ENCODE data around the gene FAIM2.
"Not testable (repeated sequence)": the region's sequence is repeated elsewhere in the genome, so short reads cannot be mapped to it uniquely, and the experiment has no call there.

FAIM2 gene

GRCh38 chr12:49871811-49872251 lies 31.9 kb downstream of the FAIM2 start:
- not testable (repeated sequence) for ATAC-seq; H3K9me3 Mint-ChIP-seq; H3K27ac Mint-ChIP-seq; H3K4me3 Mint-ChIP-seq; DNase-seq (ENCODE audit: low spot score in 2 of 2); H3K4me1 Mint-ChIP-seq; H3K36me3 Mint-ChIP-seq

DNA sequence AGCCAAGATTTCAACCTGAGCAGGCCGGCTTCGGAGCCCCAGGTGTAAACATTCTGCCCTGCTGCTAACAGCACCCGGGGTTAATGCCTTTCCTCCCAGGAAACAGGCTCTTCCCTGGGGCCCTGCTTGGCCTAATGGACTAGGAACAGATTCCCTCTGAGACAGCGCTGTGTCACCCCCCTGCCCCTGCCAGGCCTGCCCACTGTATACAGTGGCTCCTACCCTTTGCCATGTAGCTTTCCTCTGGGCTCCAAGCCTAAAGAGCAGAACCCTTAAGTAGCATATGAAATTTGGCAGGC lies 32.5 kb downstream of the FAIM2 start:
- Mint-ChIP-seq H3K4me1 (peaks cover 5% of the 10 kb centered on the region), H3K36me3 (no peaks in the 10 kb centered on the region), H3K9me3 (no peaks in the 10 kb centered on the region), H3K4me3 (no peak overlapping the region), H3K27ac (no peak overlapping the region)
- ATAC-seq (no peak), DNase-seq (ENCODE audit: low spot score in 2 of 2) (no peak)

DNA sequence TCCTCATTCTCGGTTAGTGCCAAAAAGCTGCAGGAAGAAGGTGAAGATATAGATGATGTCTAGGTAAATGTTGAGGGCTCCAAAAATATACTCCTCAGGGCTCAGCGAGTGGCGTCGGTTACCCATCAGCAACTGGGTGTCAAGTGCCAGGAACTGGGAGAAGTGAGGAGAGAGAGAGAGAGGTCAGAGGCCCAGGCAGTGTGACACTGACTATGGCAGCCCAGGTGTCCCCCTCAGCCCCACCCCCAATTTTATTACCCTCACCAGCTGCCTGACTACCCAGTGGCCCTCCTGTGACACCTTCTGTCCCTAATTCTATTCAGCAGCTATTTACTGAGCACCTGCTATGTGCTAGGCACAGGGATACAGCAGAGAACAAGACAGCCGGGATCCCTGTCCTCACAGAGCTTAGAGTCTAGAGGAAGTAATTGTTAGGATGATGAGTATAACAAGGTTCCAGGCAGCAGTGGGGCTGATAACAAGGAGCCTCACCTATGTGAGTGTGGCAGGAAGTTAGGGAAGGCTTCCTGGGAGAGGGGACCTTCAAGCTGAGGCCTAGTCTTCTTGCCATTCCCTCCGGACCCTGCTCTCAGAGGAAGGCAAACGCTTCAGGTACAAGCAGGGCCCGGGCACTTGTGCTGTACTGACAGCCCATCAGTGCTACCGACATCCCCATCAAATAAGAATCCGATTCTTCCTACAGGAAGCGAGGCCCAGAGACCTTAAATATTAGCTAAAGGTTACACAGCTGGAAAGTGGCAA lies 33.0 kb downstream of the FAIM2 start:
- ATAC-seq (no peak), DNase-seq (ENCODE audit: low spot score in 2 of 2) (no peak)
- Mint-ChIP-seq H3K36me3 (no peaks in the 10 kb centered on the region), H3K4me3 (no peak overlapping the region), H3K9me3 (no peaks in the 10 kb centered on the region), H3K27ac (peak overlapping the region; percentile 30), H3K4me1 (peaks cover 5% of the 10 kb centered on the region)

GRCh38 chr12:49869816-49870500 lies 33.7 kb downstream of the FAIM2 start:
- DNase-seq (ENCODE audit: low spot score in 2 of 2) (no peak), ATAC-seq (no peak)
- H3K36me3 Mint-ChIP-seq = no peaks in the 10 kb centered on the region
- no peaks in the 10 kb centered on the region for H3K9me3 Mint-ChIP-seq
- peaks cover 5% of the 10 kb centered on the region for H3K4me1 Mint-ChIP-seq
- H3K4me3 Mint-ChIP-seq = no peak overlapping the region
- H3K27ac Mint-ChIP-seq = peak overlapping the region; percentile 30

DNA sequence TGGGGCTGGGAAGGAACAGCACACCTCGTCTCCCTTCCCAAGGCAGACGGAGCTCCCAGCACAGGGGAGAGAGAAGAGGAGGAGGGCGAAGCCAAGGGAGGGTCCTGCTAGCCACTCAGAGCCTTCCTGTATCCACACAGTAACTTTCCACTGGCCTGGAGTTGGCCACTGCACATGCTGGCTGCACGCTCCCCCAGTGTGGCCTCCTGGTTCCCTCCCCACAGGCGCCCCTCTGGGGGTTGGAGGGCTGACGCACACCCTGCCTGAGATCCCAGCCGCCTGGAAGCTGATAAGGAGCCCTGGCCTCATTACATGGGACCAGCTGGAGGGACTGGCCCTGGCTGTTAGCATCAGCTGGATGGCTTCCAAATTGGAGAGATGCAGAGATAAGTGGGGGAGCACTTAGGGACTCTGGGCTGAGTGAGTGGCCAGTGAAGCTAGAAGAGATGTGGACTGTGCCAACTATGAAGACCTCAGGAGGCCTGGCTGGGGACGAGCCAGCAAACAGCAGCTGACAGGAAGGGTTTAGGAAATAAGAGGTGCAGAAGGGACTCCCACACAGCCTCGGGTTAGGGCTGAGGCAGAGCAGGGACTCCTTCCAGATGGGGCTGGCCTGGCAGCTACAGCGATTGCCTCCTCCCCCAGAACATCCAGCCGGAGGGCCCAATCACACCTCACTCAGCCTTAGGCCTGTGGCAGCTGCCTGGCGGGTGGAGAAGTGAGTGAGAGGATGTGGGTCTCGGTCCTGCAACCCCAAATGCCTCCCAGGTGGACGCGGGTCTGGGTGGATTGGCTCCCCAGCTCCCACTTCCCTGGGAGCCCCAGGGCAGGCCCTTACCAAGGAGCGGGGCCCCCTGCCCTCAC lies 34.5 kb downstream of the FAIM2 start:
- DNase-seq (ENCODE audit: low spot score in 2 of 2) (no peak), ATAC-seq (no peak)
- Mint-ChIP-seq H3K4me3 (no peak overlapping the region), H3K9me3 (no peaks in the 10 kb centered on the region), H3K27ac (no peak overlapping the region), H3K4me1 (peaks cover 5% of the 10 kb centered on the region), H3K36me3 (no peaks in the 10 kb centered on the region)

GRCh38 chr12:49868449-49868848 lies 35.3 kb downstream of the FAIM2 start:
- H3K9me3 Mint-ChIP-seq = no peaks in the 10 kb centered on the region
- H3K27ac Mint-ChIP-seq = no peak overlapping the region
- ATAC-seq (no peak), DNase-seq (ENCODE audit: low spot score in 2 of 2) (no peak)
- H3K4me1 Mint-ChIP-seq = peaks cover 5% of the 10 kb centered on the region
- no peaks in the 10 kb centered on the region for H3K36me3 Mint-ChIP-seq
- H3K4me3 Mint-ChIP-seq = no peak overlapping the region

DNA sequence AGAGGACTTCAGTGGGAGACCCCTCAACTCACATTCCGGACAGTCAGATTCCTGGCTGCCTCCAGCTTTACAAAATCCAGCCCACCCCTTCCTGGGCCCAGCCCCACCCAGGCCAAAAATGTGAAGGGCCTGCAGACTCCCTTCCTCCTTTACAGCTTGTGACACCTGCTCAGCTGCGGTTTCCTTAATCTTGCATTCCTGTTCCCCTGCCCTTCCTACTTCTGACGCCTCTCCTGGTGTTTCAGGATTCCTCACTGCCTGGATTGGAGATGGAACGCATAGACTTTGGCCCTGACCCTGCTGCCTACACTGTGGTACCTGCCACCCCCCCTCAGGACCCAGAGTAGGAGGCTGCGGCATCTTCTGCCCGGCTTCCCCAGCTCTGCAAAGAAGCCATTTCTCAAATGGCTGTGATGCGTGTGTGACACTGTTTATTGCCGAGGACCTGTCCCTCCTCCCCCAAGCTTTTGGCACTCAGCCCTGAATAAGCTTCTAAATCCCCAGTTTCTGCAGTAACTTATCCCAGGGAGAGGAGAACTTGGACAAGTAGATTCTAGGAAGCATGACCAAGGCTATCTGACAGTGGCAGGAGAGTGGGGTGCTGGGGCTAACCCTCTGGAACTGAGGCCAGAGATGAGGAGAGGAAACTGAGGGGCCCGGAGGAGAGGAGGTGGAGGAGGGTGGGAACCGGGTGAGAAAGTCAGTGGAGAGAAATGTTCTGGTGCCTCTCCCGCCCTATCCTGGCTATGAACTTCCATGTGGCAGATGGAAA lies 35.9 kb downstream of the FAIM2 start:
- H3K4me1 Mint-ChIP-seq = peaks cover 5% of the 10 kb centered on the region
- H3K36me3 Mint-ChIP-seq = no peaks in the 10 kb centered on the region
- no peak overlapping the region for H3K27ac Mint-ChIP-seq
- H3K4me3 Mint-ChIP-seq = no peak overlapping the region
- H3K9me3 Mint-ChIP-seq = no peaks in the 10 kb centered on the region
- no peak for DNase-seq (ENCODE audit: low spot score in 2 of 2)
- ATAC-seq = no peak

DNA sequence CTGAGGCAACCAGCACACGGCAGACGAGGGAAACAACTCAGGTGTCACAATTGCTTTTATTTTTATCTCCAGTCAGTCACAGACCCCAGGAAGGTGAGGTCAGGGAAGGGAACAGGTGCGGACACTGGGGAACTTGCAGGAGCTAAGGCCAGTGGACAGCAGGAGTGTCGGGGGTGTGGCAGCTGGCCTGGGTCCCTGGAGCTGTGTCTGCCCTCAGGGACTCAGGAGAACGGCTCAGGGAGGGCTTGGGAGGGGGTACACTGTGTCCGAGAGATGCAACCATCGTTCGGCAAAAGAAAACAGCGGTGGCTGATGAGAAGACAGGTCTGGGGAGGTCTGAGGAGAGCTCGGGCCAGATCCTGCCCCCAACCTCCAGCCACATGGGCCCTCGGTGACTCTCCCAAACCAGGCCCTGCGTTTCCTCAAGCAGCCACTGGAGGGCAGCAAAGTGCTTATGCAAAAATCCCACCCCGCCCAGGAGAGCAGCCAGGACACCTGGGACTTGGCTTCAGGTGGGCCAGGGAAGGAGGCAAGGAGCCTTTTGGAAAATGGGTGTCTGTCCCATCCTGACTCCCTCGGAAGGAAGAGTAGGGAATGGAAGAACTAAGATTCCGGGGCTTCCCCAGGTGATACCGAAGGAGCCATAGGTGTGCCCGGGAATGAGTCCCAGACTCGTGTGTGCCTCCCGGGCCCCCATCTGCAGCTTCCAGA lies 36.7 kb downstream of the FAIM2 start:
- H3K4me3 Mint-ChIP-seq = no peak overlapping the region
- DNase-seq (ENCODE audit: low spot score in 2 of 2) (peak; percentile 74 to 90), ATAC-seq (peak; percentile 74)
- no peaks in the 10 kb centered on the region for H3K36me3 Mint-ChIP-seq
- H3K9me3 Mint-ChIP-seq = no peaks in the 10 kb centered on the region
- peaks cover 5% of the 10 kb centered on the region for H3K4me1 Mint-ChIP-seq
- H3K27ac Mint-ChIP-seq = no peak overlapping the region

DNA sequence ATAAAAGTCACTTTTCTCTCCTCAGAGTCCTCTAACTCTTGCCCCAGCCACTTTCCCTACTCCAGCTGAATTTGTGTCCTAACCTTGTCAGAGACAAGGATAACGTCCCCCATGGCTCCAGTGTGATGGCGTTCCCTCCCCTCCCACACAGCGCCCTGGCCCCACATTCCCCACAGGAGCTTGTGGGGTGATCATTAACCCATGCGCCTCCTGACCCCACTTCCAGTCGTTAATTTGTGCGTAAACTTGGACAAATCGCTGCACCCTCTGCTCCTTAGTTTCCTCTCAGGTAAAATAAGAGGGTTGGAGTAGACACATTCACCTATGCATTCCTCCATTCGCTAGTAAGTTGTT lies 37.9 kb downstream of the FAIM2 start:
- Mint-ChIP-seq H3K9me3 (no peaks in the 10 kb centered on the region), H3K4me1 (peaks cover 5% of the 10 kb centered on the region), H3K4me3 (no peak overlapping the region), H3K27ac (no peak overlapping the region), H3K36me3 (no peaks in the 10 kb centered on the region)
- no peak for DNase-seq (ENCODE audit: low spot score in 2 of 2)
- ATAC-seq = no peak

GRCh38 chr12:49865109-49865781 lies 38.5 kb downstream of the FAIM2 start:
- Mint-ChIP-seq H3K4me3 (no peak overlapping the region), H3K9me3 (no peaks in the 10 kb centered on the region), H3K27ac (no peak overlapping the region), H3K4me1 (peaks cover 5% of the 10 kb centered on the region), H3K36me3 (no peaks in the 10 kb centered on the region)
- DNase-seq (ENCODE audit: low spot score in 2 of 2) = no peak
- ATAC-seq = no peak

GRCh38 chr12:49864798-49865090 lies 39.0 kb downstream of the FAIM2 start:
- H3K36me3 Mint-ChIP-seq = no peaks in the 10 kb centered on the region
- no peak for ATAC-seq
- peaks cover 5% of the 10 kb centered on the region for H3K4me1 Mint-ChIP-seq
- H3K4me3 Mint-ChIP-seq = no peak overlapping the region
- no peaks in the 10 kb centered on the region for H3K9me3 Mint-ChIP-seq
- no peak for DNase-seq (ENCODE audit: low spot score in 2 of 2)
- no peak overlapping the region for H3K27ac Mint-ChIP-seq

DNA sequence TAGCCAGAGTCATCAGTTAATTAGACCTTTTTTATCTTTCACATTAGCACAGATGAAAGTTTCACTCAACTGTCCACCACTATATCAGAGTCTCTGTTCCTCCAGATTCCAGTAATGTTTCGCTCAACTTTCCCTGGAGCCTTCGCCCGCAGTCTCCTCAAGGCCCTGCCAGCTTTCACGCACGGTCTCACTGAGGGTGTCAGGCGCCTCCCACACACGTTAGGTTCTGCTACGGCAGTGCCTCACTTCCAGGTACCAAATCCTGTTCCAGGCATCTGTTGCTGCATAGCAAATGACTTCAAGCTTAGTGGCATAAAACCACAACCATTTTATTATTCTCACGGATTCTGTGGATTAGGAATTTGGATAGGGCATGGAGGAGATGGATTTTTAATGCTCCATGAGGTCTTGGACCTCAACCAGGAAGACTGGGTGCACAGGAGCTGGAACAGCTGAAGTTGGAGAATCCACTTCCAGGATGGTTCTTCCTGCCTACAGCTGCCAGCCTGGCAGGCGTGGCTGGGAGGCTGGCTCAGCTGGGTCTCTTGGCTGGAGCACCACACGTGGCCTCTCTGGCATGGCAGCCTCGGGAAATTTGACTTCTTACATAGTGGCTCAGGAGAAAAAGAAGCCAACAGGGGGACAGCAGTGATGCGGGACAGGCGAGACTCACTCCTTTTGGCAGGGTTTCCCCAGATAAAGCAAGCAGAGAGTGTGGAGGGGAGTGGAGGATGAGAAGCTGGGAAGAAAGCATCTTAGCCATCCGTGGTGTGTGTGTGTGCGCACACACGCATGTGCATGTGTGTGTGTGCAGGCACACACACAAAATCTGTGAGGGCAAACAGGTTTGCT lies 39.5 kb downstream of the FAIM2 start:
- H3K36me3 Mint-ChIP-seq = no peaks in the 10 kb centered on the region
- H3K27ac Mint-ChIP-seq = no peak overlapping the region
- DNase-seq (ENCODE audit: low spot score in 2 of 2) (no peak), ATAC-seq (no peak)
- H3K4me1 Mint-ChIP-seq = peaks cover 5% of the 10 kb centered on the region
- no peaks in the 10 kb centered on the region for H3K9me3 Mint-ChIP-seq
- H3K4me3 Mint-ChIP-seq = no peak overlapping the region

DNA sequence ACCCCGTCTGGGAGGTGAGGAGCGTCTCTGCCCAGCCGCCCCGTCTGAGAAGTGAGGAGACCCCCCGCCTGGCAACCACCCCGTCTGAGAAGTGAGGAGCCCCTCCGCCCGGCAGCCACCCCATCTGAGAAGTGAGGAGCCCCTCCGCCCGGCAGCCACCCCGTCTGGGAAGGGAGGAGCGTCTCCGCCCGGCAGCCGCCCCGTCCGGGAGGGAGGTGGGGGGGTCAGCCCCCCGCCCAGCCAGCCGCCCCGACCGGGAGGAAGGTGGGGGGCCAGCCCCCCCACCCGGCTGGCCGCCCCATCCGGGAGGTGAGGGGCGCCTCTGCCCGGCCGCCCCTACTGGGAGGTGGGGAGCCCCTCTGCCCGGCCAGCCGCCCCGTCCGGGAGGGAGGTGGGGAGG lies 42.8 kb downstream of the FAIM2 start:
- not testable (repeated sequence) for DNase-seq (ENCODE audit: low spot score in 2 of 2); H3K9me3 Mint-ChIP-seq; H3K4me1 Mint-ChIP-seq; ATAC-seq; H3K36me3 Mint-ChIP-seq; H3K4me3 Mint-ChIP-seq; H3K27ac Mint-ChIP-seq

DNA sequence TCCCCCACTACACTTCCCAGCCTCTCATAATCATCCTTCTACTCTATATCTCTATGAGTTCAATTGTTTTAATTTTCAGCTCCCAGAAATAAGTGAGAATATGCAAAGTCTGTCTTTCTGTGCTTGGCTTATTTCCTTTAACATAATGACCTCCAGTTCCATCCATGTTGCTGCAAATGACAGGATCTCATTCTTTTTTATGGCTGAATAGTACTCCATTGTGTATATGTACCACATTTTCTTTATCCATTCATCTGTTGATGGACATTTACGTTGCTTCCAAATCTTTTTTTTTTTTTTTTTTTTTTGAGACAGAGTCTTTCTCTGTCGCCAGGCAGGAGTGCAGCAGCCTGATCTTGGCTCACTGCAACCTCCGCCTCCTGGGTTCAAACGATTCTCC lies 47.8 kb downstream of the FAIM2 start:
- ATAC-seq, H3K4me1 Mint-ChIP-seq, H3K27ac Mint-ChIP-seq: not testable (repeated sequence)

More for the DNA sequence above, 47.8 kb downstream of the FAIM2 start:
- not testable (repeated sequence) for H3K9me3 Mint-ChIP-seq; H3K36me3 Mint-ChIP-seq; H3K4me3 Mint-ChIP-seq; DNase-seq (ENCODE audit: low spot score in 2 of 2)
